ENCODE data around the gene SLC41A2.
"Not testable (repeated sequence)": the region's sequence is repeated elsewhere in the genome, so short reads cannot be mapped to it uniquely, and the experiment has no call there.

Gene SLC41A2

GRCh38 chr12:104964167-104964855 lies 6.2 kb upstream of the SLC41A2 start:
- no peak for DNase-seq (ENCODE audit: low read depth in 2 of 2)

- no peak for DNase-seq (ENCODE audit: low read depth in 2 of 2)
Measured at GRCh38 chr12:104963757-104964156, 5.7 kb upstream of the SLC41A2 start.

GRCh38 chr12:104960464-104960863 lies 2.4 kb upstream of the SLC41A2 start:
- DNase-seq (ENCODE audit: low read depth in 2 of 2), result no peak

GRCh38 chr12:104959335-104959841 lies 1.3 kb upstream of the SLC41A2 start:
- no peak for DNase-seq (ENCODE audit: low read depth in 2 of 2)

DNA sequence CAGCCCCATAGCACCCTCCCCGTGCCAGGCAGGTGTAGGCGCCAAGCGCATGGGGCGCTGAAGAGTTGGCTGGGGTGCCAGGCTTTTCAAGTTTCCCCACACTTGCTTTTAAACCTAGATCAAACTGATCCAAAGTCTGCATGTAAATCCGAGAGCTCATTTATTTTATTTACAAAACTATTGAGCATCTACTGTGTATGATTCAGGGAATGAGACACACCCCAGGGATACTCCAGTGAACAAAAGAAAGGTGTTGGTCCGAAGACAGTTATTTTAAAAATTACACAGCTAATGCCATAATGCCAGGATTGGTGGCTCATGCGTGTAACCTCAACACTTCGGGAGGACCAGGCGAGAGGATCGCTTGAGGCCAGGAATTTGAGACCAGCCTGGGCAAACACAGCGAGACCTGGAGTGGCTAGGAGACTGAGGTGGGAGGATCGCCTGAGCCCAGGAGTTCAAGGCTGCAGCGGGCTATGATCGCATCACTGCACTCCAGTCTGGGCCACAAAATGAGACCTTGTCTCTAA lies 780 bp upstream of the SLC41A2 start:
- no peak for DNase-seq (ENCODE audit: low read depth in 2 of 2)

DNA sequence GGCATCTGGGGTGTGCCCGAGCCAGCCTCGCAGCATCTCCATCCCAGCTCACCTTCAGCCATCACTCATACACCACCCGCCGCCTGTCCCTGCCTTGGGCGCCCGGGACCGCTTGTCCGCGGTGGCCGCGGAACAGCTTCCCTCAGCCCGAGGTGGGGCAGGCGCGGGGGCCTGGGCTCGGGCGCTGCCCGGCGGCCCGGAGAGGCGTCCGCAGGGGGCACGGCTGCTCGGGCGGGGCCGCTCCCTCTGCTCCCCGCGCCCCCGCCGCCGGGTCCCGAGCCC lies 430 bp downstream of the SLC41A2 start:
- DNase-seq (ENCODE audit: low read depth in 2 of 2), result peak in 1 of 2 donors; percentile 15

- DNase-seq (ENCODE audit: low read depth in 2 of 2), result no peak
Measured at GRCh38 chr12:104956870-104957718, 996 bp downstream of the SLC41A2 start.

GRCh38 chr12:104955703-104956102 lies 2.4 kb downstream of the SLC41A2 start:
- DNase-seq (ENCODE audit: low read depth in 2 of 2), result no peak

DNA sequence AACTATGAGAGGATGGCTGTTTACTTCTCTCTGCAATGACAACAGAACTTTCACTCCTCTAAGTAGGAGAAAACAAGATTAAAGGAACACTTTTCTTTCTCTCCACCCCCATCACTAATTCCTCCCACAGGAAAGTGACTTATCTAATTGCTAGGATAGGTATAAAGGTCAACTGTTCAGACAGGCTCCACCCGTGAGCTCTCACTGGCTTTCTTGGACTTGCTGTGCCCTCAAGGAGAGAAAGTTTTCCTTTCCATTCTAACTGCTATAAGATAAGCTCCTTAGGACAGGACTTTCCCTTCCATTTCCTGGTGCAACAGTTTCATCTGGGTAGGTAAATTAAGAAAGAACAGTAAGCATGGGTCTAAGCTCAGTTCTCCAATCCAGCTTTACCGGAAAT lies 4.8 kb downstream of the SLC41A2 start:
- DNase-seq (ENCODE audit: low read depth in 2 of 2), result no peak

GRCh38 chr12:104952816-104953215 lies 5.3 kb downstream of the SLC41A2 start:
- no peak for DNase-seq (ENCODE audit: low read depth in 2 of 2)

- DNase-seq (ENCODE audit: low read depth in 2 of 2), result no peak
Measured at GRCh38 chr12:104951759-104952509, 6.2 kb downstream of the SLC41A2 start.

- DNase-seq (ENCODE audit: low read depth in 2 of 2), result not testable (repeated sequence)
Measured at GRCh38 chr12:104948716-104949115, 9.4 kb downstream of the SLC41A2 start.

DNA sequence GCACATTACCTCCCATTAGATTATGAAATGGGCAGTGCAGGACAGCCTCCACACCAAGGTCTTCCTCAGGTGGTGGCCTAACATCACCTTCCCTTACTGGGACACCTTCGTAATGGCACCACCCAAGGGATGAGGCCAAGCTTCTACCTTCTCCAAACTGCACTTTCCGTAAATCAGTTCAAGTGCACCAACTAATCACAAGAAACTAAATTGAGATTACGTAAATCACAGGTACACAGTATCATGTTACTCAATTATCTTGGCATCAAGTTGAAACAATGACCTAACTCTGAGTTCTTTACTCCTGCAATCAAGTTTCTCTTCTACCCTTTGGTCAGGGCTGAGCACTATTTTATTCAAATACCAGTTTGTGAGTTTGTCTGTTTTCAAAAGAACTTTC lies 13.8 kb downstream of the SLC41A2 start:
- no peak for DNase-seq (ENCODE audit: low read depth in 2 of 2)

DNA sequence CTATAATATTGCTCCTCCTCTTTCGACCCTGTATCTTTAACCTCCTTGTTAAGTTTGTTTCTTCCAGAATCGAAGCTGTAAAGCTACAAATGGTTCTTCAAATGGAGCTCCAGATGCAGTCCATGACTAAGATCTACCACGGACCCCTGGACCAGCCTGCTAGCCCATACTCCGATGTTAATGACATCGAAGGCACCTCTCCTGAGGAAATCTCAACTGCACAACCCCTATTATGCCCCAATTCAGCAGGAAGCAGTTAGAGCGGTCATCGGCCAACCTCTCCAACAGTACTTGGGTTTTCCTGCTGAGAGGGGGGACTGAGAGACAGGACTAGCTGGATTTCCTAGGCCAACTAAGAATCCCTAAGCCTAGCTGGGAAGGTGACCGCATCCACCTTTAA lies 14.7 kb downstream of the SLC41A2 start:
- not testable (repeated sequence) for DNase-seq (ENCODE audit: low read depth in 2 of 2)

DNA sequence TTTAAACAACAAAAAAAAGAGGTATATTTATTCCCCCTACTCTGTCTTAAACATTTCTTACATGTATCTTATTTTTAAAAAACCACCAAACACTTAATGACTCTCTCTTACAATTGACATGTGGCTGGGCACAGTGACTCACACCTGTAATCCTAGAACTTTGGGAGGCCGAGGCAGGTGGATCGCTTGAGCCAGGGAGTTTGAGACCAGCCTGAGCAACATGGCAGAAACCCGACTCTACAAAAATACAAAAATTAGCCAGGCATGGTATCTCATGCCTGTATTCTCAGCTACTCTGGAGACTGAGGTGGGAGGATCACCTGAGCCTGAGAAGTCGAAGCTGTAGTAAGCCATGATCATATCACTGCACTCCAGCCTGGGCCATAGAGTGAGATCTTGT lies 16.0 kb downstream of the SLC41A2 start:
- no peak for DNase-seq (ENCODE audit: low read depth in 2 of 2)

DNA sequence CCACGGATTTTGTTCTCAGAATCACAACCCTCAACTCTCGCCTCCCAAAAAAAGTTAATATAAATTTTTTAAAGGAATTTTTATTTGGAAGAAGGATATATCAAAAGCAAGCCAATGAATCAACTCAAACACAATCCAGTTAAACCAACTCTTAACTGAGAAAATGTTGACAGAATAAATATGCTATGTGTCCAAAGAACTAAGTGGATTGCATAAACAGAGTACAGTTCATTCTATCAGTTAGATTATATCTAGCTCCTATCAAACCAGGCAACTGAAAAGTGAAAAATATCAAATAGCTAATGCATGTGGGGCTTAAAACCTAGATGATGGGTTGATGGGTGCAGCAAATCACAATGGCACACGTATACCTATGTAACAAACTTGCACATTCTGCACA lies 16.6 kb downstream of the SLC41A2 start:
- DNase-seq (ENCODE audit: low read depth in 2 of 2), result no peak

- no peak for DNase-seq (ENCODE audit: low read depth in 2 of 2)
Measured at GRCh38 chr12:104939089-104939488, 19.0 kb downstream of the SLC41A2 start.

DNA sequence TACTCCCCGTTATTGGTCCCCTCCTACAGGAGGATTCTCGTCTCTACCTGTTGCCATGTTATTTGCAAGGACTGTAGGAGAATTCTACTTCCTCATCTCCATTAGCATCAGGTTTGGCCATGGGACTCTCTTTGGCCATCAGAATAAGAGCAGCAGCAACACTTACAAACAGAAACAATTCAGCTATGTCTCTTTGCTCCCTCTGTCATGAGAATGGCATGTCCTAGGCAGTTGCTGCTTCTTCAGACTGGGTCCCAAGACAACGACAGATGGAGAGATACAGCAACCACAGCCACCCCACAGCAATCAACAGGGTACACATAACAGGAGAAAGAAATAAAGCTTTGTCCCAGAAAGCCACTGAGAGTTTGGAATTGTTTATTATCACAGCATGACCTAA lies 19.7 kb downstream of the SLC41A2 start:
- DNase-seq (ENCODE audit: low read depth in 2 of 2), result no peak

DNA sequence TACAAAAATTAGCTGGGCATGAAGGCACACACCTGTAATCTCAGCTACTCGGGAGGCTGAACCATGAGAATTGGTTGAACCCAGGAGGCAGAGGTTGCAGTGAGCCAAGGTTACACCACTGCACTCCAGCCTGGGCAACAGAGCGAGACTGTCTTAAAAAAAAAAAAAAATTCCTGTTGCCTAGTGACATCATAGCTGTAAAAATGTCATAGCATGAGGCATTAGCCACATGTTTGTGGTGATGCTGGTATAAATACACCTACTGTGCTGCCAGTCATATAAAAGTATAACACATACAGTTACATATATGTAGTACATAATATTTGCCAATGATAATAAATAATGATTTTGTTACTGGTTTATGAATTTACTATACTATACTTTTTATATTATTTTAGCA lies 22.2 kb downstream of the SLC41A2 start:
- DNase-seq (ENCODE audit: low read depth in 2 of 2), result no peak

DNA sequence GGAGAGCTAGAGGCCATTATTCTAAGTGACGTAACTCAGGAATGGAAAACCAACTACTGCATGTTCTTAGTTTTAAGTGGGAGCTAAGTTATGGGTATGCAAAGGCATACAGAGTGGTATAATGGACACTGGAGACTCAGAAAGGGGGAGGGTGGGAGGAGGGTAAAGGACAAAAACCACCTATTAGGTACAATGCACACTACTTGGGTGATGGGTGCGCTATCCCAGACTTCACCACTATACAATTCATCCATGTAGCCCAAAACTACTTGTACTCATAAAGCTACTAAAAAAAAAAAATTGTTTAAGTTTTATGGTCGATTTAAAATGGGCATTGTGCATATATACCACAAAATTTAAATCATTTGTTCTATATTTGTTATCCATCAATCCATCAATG lies 24.3 kb downstream of the SLC41A2 start:
- DNase-seq (ENCODE audit: low read depth in 2 of 2), result no peak

DNA sequence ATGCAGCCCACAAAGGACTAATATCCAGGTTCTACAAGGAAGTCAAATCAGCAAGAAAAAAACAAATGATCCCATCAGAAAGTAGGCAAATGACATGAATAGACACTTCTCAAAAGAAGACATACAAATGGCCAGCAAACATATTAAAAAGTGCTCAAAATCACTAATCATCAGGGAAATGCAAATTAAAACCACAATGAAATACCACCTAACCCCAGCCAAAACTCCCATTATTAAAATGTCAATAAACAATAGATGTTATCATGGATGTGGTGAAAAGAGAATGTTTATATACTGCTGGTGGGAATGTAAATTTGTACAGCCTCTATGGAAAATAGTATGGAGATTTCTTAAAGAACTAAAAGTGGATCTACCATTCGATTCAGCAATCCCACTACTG lies 25.0 kb downstream of the SLC41A2 start:
- no peak for DNase-seq (ENCODE audit: low read depth in 2 of 2)

Data from stimulated activated CD4-positive, alpha-beta T cell treated with anti-CD3 and anti-CD28 coated beads, Interleukin-4, amount 100 ng/mL, for 48 hours (primary cell).